HG03442 (cell line): Measurements from ENCODE around the gene TMEM259.

ENCODE experiments used
- ATAC-seq: cut with Tn5 transposase; IDR thresholded peaks from one replicate; pipeline ENCODE4 v1.9.1; 2021; ENCODE audit warnings: mild to moderate bottlenecking, moderate library complexity; ENCODE audit not compliant: unreplicated experiment

The TMEM259 gene

GRCh38 chr19:1055886-1056620 is 35.1 kb upstream of the TMEM259 start:
- ATAC-seq, result no peak

GRCh38 chr19:1055028-1055425 is 34.1 kb upstream of the TMEM259 start:
- no peak for ATAC-seq

DNA sequence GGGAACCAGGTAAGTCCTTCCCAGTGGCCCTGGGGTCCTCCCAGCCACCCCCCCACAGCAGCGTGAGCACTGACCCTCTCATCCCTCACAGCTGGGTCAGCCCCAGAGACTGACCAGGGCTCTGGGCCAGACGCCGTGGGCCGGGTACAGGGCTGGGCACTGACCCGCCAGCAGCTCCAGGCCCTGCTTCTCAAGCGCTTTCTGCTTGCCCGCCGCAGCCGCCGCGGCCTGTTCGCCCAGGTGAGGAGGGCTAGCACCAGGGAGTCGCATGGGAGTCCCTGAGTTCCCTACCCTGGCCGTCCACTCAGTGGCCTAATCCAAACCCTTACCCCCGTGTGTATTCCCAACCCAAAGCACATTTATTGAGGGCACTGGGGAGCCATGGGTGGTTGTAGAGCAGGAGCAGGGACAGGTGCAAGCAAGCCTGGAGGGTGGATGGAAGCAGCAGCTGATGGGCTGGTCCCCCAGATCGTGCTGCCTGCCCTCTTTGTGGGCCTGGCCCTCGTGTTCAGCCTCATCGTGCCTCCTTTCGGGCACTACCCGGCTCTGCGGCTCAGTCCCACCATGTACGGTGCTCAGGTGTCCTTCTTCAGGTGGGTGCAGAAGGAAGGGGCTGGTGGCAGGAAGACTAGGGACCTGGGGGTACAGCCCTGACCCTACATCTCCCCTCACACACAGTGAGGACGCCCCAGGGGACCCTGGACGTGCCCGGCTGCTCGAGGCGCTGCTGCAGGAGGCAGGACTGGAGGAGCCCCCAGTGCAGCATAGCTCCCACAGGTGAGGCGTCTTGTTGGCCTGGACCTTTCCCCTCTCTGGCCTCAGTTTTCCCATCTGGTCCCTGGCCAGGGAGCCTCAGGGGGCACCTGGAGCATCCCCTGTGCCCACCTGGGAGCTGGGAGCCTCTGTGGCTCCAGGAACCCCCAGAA is 33.4 kb upstream of the TMEM259 start:
- no peak for ATAC-seq

DNA sequence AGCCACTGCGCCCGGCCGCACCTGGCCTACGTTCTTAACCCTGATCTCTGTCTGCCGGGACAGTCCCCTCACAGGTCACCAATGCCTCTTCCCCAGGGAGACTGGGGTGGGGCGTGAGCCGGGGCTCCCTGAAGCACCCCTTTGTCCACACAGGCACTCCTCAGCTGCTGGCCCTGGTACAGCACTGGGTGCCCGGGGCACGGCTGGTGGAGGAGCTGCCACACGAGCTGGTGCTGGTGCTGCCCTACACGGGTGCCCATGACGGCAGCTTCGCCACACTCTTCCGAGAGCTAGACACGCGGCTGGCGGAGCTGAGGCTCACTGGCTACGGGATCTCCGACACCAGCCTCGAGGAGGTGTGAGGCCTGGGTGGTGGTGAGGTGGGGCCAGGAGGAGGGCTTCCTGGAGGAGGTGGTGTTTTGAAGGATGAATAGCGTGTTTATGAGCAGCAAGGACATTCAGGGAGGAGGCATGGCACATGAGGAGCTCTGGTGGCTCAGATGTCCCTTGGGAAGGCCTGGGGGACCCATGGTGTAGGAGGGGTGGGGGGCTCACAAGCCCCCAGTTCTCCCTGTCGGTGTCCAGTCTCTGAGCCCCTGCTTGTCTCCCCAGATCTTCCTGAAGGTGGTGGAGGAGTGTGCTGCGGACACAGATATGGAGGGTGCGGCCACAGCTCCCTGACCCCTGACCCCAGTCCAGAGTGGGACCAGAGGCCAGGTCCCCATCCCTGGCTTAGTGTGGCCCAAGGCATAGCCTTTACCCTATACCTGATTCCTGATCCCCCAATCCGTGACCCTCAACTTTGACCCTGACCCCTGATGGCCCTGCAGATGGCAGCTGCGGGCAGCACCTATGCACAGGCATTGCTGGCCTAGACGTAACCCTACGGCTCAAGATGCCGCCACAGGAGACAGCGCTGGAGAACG is 32.5 kb upstream of the TMEM259 start:
- no peak for ATAC-seq

DNA sequence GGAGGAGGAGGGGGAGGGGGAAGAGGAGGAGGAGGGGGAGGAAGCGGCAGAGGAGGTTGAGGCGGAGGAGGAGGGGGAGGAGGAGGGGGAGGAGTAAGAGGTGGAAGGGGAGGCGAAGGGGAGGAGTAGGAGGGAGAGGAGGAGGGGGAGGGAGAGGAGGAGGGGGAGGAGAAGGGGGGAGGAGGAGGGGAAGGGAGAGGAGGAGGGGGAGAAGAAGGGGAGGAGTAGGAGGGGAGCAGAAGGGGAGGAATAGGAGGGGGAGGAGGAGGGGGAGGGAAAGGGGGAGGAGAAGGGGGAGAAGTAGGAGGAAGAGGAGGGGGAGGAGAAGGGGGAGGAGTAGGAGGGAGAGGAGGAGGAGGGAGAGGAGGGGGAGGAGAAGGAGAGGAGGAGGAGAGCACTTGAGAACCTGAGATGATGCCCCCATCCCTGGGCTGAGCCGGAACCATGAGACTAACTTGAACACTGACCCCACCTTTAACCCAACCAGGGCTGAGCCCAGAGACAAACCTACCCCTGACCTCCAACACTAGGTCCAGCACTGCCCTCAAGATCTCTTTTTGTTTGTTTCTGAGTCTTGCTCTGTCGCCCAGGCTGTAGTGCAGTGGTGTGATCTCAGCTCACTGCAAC is 31.5 kb upstream of the TMEM259 start:
- ATAC-seq, result no peak

DNA sequence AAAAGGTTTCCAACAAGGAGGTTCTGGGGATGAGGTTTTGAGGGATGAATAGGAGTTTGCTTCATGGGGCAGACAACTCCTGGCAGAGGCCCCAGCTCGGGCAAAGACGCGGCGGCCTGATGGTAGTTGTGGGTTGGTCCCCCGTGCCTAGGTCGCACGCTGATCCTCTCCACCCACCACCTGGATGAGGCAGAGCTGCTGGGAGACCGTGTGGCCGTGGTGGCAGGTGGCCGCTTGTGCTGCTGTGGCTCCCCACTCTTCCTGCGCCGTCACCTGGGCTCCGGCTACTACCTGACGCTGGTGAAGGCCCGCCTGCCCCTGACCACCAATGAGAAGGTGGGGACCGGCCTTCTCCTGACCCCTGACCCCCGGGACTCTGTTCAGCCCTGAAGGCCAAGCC is 30.9 kb upstream of the TMEM259 start:
- no peak for ATAC-seq

- ATAC-seq, result no peak
These were observed 30.3 kb upstream of the TMEM259 start for GRCh38 chr19:1050989-1051788.

- no peak for ATAC-seq
These were observed 28.9 kb upstream of the TMEM259 start for GRCh38 chr19:1049800-1050199.

GRCh38 chr19:1049106-1049505 is 28.2 kb upstream of the TMEM259 start:
- no peak for ATAC-seq

DNA sequence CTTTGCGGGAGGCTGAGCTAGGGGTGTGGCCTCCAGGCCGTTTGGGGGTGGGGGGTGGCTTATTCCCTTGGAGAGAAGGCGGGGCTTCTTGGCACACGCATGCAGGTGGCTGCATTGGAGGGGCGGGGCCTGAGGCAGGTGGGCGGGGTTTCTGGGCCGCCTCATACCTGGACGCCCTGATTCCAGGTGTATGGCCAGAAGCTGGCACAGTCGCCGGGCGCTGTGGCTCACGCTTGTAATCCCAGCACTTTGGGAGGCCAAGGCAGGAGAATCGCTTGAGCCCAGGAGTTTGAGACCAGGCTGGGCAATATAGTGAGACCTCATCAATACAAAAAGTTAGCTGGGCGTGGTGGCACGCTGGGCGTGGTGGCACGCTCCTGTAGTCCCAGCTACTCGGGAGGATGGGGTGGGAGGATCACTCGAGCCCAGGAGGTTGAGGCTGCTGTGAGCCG is 26.8 kb upstream of the TMEM259 start:
- ATAC-seq, result no peak

DNA sequence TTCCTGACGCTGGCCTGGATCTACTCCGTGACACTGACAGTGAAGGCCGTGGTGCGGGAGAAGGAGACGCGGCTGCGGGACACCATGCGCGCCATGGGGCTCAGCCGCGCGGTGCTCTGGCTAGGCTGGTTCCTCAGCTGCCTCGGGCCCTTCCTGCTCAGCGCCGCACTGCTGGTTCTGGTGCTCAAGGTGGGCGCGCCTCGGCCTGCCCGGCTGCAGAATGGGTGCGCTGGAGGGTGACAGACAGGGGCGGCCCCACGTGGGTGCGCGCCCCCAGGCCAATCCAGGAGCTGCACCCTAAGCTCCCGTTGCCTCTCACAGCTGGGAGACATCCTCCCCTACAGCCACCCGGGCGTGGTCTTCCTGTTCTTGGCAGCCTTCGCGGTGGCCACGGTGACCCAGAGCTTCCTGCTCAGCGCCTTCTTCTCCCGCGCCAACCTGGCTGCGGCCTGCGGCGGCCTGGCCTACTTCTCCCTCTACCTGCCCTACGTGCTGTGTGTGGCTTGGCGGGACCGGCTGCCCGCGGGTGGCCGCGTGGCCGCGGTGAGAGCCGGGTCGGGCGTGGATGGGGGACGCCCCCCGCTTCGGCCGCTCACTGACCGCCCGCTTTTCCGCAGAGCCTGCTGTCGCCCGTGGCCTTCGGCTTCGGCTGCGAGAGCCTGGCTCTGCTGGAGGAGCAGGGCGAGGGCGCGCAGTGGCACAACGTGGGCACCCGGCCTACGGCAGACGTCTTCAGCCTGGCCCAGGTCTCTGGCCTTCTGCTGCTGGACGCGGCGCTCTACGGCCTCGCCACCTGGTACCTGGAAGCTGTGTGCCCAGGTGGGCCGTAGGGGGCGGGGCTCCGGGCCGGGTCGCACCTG is 26.1 kb upstream of the TMEM259 start:
- ATAC-seq, result no peak

GRCh38 chr19:1046117-1046626 is 25.2 kb upstream of the TMEM259 start:
- no peak for ATAC-seq

DNA sequence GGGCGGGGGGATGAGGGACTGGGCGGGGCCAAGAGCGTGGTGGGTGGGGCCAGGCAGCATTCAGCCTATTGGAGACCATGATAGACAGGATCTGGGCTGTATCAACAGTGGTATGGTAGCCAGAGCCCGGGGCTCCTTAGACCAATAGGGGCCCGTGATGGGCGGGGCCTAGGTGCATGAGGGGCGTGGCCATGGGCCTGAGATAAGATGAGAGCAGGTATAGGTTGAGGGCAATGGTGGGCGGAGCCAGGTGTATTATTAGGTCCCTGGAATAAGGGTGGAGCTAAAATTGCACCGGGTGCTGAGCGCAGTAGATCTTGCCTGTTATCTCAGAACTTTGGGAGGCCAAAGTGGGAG is 24.3 kb upstream of the TMEM259 start:
- no peak for ATAC-seq

DNA sequence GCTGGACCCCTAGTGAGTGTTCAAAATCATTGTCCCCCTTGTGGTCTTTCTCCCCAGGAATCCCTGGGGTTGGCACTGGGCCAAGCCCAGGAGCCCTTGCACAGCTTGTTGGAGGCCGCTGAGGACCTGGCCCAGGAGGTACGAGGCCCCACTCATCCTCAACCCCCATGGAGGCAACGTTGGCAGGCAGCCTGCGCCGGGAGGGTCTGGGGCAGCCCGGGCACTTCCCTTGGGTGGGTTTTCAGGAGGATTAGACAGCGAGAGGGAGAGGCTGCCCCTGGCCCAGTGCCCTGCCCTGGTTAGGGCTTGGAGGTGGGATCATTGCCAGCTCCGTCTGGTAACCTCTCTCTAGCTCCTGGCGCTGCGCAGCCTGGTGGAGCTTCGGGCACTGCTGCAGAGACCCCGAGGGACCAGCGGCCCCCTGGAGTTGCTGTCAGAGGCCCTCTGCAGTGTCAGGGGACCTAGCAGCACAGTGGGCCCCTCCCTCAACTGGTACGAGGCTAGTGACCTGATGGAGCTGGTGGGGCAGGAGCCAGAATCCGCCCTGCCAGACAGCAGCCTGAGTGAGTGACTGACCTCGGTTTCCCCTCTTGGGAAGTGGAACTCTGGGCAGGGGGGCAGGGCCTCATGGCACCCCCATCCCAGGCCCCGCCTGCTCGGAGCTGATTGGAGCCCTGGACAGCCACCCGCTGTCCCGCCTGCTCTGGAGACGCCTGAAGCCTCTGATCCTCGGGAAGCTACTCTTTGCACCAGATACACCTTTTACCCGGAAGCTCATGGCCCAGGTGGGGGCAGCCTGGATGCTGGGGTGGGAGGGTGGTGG is 22.0 kb upstream of the TMEM259 start:
- ATAC-seq, result no peak

GRCh38 chr19:1041835-1042685 is 21.1 kb upstream of the TMEM259 start:
- no peak for ATAC-seq

DNA sequence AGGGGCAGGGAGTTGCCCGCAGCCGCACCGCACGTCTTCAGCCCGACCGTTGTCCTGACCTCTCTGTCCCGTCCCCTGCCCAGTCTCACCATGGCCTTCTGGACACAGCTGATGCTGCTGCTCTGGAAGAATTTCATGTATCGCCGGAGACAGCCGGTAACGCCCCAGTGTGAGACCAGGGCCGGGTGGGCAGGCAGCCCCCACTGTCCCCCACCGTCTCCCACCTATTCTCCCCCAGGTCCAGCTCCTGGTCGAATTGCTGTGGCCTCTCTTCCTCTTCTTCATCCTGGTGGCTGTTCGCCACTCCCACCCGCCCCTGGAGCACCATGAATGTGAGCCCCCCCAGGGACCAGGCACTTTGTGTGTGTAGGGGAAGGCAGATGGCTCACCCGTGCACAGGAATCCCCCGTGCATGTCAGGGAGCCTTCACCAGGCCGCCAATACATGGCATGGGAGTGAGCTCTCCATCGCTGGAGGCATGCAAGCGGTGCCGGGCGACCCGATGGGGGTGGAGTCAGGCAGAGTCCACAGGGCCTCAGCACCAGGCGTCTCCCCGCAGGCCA is 20.4 kb upstream of the TMEM259 start:
- no peak for ATAC-seq
